Endothelial cell of umbilical vein (primary cell): ENCODE measurements around the gene NLRP11. TPM values are rescaled to one million over a fixed set of nuclear protein-coding genes. Genes with fewer than 3 reads are reported as not detected.

Source experiments
- Bru-seq: library from RNA; stranded (reverse); fragments of 400-500 nt; gene quantifications from one replicate; lab custom pipeline; 2021; lab: Mats Ljungman, UMichigan
- BruChase-seq, 2 experiments: library from RNA; stranded (reverse); fragments of 400-500 nt; gene quantifications; one replicate each; lab custom pipeline; 2021; lab: Mats Ljungman, UMichigan
- BruUV-seq: library from RNA; stranded (reverse); fragments of 400-500 nt; replicated peaks from 2 replicates; lab custom pipeline; 2021; lab: Mats Ljungman, UMichigan
- CTCF ChIA-PET: fragments of 300-600, 350-600 bp; sonication (Branson Sonifier 250); formaldehyde crosslinking; loops from one replicate; lab custom pipeline; 2021; ENCODE audit warnings: antibody characterized with exemption, inconsistent platforms; lab: Charles Lee
- POLR2A ChIA-PET: fragments of 300-600, 350-600 bp; sonication (Branson Sonifier 250); formaldehyde crosslinking; loops from one replicate; lab custom pipeline; 2021; ENCODE audit warnings: antibody characterized with exemption, inconsistent platforms; lab: Charles Lee
- DNase-seq: peaks from one replicate; pipeline ENCODE4 v3.0.0-alpha.2; 2011; ENCODE audit warnings: low read depth, low spot score
- FAIRE-seq: peaks from 2 replicates; lab custom pipeline; 2011; peaks lifted over from hg19 to GRCh38; lab: Jason Lieb, UNC
- H2AFZ ChIP-seq: 2 replicates; pipeline ENCODE4 v1.6.0; 2012; ENCODE audit warnings: low read depth, low read length, control low read depth, inconsistent platforms
- H3K27ac ChIP-seq: 2 replicates; pipeline ENCODE4 v1.5.1; 2011; ENCODE audit warnings: low read depth, mild to moderate bottlenecking, control low read depth, low read length, moderate library complexity; ENCODE audit not compliant: insufficient read depth
- H3K27me3 ChIP-seq, 2 experiments: 2 replicates each; pipeline versions ENCODE4 v1.6.0 to v1.6.1; 2011; ENCODE audit warnings: low read length in 2 of 2, mixed read lengths in 1 of 2; ENCODE audit not compliant: control insufficient read depth in 2 of 2, insufficient read depth in 2 of 2
- H3K36me3 ChIP-seq, 2 experiments: 2 replicates in 1 of 2; 3 replicates in 1 of 2; pipeline ENCODE4 v1.5.1; 2011; ENCODE audit warnings: low read length in 2 of 2, mild to moderate bottlenecking in 1 of 2, moderate library complexity in 1 of 2; ENCODE audit not compliant: control insufficient read depth in 2 of 2, insufficient read depth in 2 of 2; ENCODE audit errors: extremely low read depth in 1 of 2
- H3K4me1 ChIP-seq: 3 replicates; pipeline ENCODE4 v1.5.1; 2011; ENCODE audit warnings: mild to moderate bottlenecking, low read length; ENCODE audit not compliant: control insufficient read depth, insufficient read depth; ENCODE audit errors: extremely low read depth
- H3K4me2 ChIP-seq: 2 replicates; pipeline ENCODE4 v1.6.1; 2011; ENCODE audit warnings: low read length, control low read depth, mixed read lengths; ENCODE audit not compliant: insufficient read depth
- H3K4me3 ChIP-seq, 3 experiments: fragments of 200-600 bp in 1 of 3; sonication (generic), shearing (Covaris generic) in 1 of 3; replicated peaks in 1 of 3; 2 replicates each; pipeline ENCODE4 v1.5.1; 2011 to 2016; ENCODE audit warnings: control low read depth in 3 of 3, low read length in 3 of 3, mild to moderate bottlenecking in 2 of 3, inconsistent platforms in 1 of 3, low read depth in 1 of 3, moderate library complexity in 1 of 3; ENCODE audit not compliant: insufficient read depth in 1 of 3
- H3K79me2 ChIP-seq: 2 replicates; pipeline ENCODE4 v1.6.0; 2012; ENCODE audit warnings: low read length, inconsistent platforms; ENCODE audit not compliant: control insufficient read depth, insufficient read depth
- H3K9ac ChIP-seq: replicated peaks from 2 replicates; pipeline ENCODE3; 2011; ENCODE audit warnings: low read length, control low read depth; ENCODE audit not compliant: insufficient read depth; ENCODE audit errors: extremely low read depth
- H3K9me1 ChIP-seq: replicated peaks from 3 replicates; pipeline ENCODE4 v1.6.0; 2011; ENCODE audit warnings: mild to moderate bottlenecking, low read length; ENCODE audit not compliant: control insufficient read depth, insufficient read depth; ENCODE audit errors: extremely low read depth
- H3K9me3 ChIP-seq: replicated peaks from 2 replicates; pipeline ENCODE4 v1.5.1; 2012; ENCODE audit warnings: low read length, inconsistent platforms; ENCODE audit not compliant: control insufficient read depth, insufficient read depth
- H4K20me1 ChIP-seq: replicated peaks from 2 replicates; pipeline ENCODE3; 2011; ENCODE audit warnings: mild to moderate bottlenecking, low read length; ENCODE audit not compliant: control insufficient read depth, insufficient read depth; ENCODE audit errors: extremely low read depth
- EZH2 ChIP-seq: IDR thresholded peaks from 2 replicates; pipeline ENCODE4 v1.6.1; 2012; ENCODE audit warnings: borderline replicate concordance, low read depth, mild to moderate bottlenecking, moderate library complexity, low read length, inconsistent platforms; ENCODE audit not compliant: severe bottlenecking
- FOS ChIP-seq: IDR thresholded peaks from 2 replicates; pipeline ENCODE4 v1.6.1; 2011; ENCODE audit warnings: mild to moderate bottlenecking, low read length, moderate library complexity, borderline replicate concordance; ENCODE audit not compliant: insufficient read depth
- GATA2 ChIP-seq: IDR thresholded peaks from 2 replicates; pipeline ENCODE4 v1.7.0; 2011; ENCODE audit warnings: low read depth, mild to moderate bottlenecking, moderate library complexity, mixed read lengths, low read length; ENCODE audit not compliant: insufficient read length, insufficient read depth
- JUN ChIP-seq: IDR thresholded peaks from 2 replicates; pipeline ENCODE4 v1.6.1; 2011; ENCODE audit warnings: borderline replicate concordance, low read depth; ENCODE audit not compliant: insufficient read length, insufficient read depth
- MYC ChIP-seq: IDR thresholded peaks from one replicate; pipeline ENCODE4 v1.6.1; 2011; ENCODE audit warnings: mild to moderate bottlenecking, low read depth, low read length
- POLR2A ChIP-seq: IDR thresholded peaks from 2 replicates; pipeline ENCODE4 v1.6.1; 2012; ENCODE audit warnings: low read depth, mild to moderate bottlenecking, control low read depth, low read length
- POLR2AphosphoS5 ChIP-seq: IDR thresholded peaks from 2 replicates; pipeline ENCODE4 v1.6.1; 2012; ENCODE audit warnings: low read depth, mild to moderate bottlenecking, control low read depth, low read length, moderate library complexity; ENCODE audit not compliant: insufficient read depth
- dilution Hi-C: fragments of 300-500 bp; cut with MboI; formaldehyde crosslinking; loops from one replicate; pipeline ENCODE4 v1.15.0; 2019; ENCODE audit warnings: low sequenced_read_pairs; ENCODE audit not compliant: extremely low pct_ligation_motif_present
- intact Hi-C: fragments of 100-400 bp; cut with micrococcal nuclease; formaldehyde crosslinking; loops from one replicate; pipeline ENCODE4 v1.10.0; 2022
- long read RNA-seq: library from polyadenylated mRNA; stranded (forward); transcript quantifications from one replicate; pipeline ENCODE4 v2.0.0, GENCODE V29; 2021
- polyA minus RNA-seq, 3 experiments: library from RNA; depleted of rRNA, polyadenylated mRNA; stranded (reverse); fragments of >200 nt; gene quantifications; 1 replicate in 1 of 3; 2 replicates in 2 of 3; pipeline ENCODE4 v1.2.3, GENCODE V29; 2011
- polyA plus RNA-seq, 4 experiments: library from polyadenylated mRNA; depleted of rRNA in 3 of 4; stranded (reverse) in 3 of 4; unstranded in 1 of 4; fragments of >200 nt; gene quantifications; 2 replicates each; pipeline versions ENCODE4 v1.2.1 to v1.2.3, GENCODE V29; 2011 to 2012; ENCODE audit warnings: missing spikeins in 1 of 4
- total RNA-seq: library from RNA; stranded (reverse); gene quantifications from 2 replicates; pipeline ENCODE4 v1.2.3, GENCODE V29; 2021
- TF ChIP-seq, protein P1 (sequence below): IDR thresholded peaks from 2 replicates; pipeline ENCODE4 v1.6.1; 2011; ENCODE audit not compliant: insufficient read depth, insufficient read length
- TF ChIP-seq, protein P2 (sequence below), 2 donors: IDR thresholded peaks; 1 replicate in 1 of 2; 2 replicates in 1 of 2; pipeline ENCODE4 v1.5.1; 2011; ENCODE audit warnings: low read length in 2 of 2, mild to moderate bottlenecking in 2 of 2, moderate library complexity in 2 of 2, control low read depth in 1 of 2, inconsistent platforms in 1 of 2, low read depth in 1 of 2; ENCODE audit not compliant: insufficient read depth in 1 of 2; ENCODE audit errors: extremely low read depth in 1 of 2

NLRP11 gene
- total RNA-seq (not detected in 2 replicates), polyA plus RNA-seq (not detected in 2 replicates), polyA minus RNA-seq (not detected in 2 replicates), Bru-seq, nascent RNA (not detected), BruChase-seq, experiment 1, labeled RNA remaining after a 6-hour chase (percentile 2 among the genes with signal in this experiment), BruChase-seq, experiment 2, labeled RNA remaining after a 2-hour chase (not detected)
- polyA plus RNA-seq (2011; cell fraction: cytosol; rRNA removed): 0.01 TPM in 1 of 2 replicates, not detected in the other
- not detected in 2 replicates for polyA plus RNA-seq (2011; cell fraction: nucleus; rRNA removed)
- not detected in 2 replicates for polyA plus RNA-seq (2012)
- polyA minus RNA-seq (2011; cell fraction: cytosol; rRNA and poly(A)+ RNA removed): 0.61 TPM
- polyA minus RNA-seq (2011; cell fraction: nucleus; rRNA and poly(A)+ RNA removed): not detected in 2 replicates
- long read RNA-seq: 0 reads

DNA sequence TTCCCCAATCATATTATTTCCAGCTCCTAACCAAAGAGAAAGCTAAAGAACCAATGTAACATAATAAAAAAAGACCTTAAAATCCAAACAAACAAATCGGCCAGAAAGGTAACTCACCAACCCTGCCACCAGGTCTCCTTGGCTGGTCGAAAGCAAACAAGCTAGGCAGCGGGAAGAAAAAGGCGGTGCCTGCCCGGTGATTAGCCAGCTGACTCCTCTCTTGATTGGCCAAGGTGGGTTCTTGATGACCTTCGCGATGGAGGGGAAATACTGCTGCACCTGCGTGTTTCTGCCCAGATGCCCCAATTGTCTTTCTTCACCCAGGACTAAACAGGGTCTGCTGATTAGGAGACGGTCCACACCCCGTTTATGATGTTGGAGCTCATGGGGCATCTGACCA lies at the start of gene NLRP11:
TSS of gene NLRP11 (minus strand) at position 154 of the 400 bp plus-strand sequence. CDS start 13,825 bp downstream, outside the sequence.
- POLR2A ChIA-PET: no interaction called here
- no peak for DNase-seq

More for the DNA sequence above, at the start of gene NLRP11:
- intact Hi-C loops (no loop called here), dilution Hi-C loops (no loop called here)
- Histone ChIP-seq H3K4me1 (no peaks in the 10 kb centered on the region), H3K27me3 (no peaks in the 10 kb centered on the region), H3K9me3 (no peaks in the 10 kb centered on the region), H3K9ac (no peak within 1 kb of the TSS), H3K36me3 (no peaks in the 10 kb centered on the region), H4K20me1 (no peaks in the 10 kb centered on the region), H2AFZ (no peak within 1 kb of the TSS), H3K79me2 (no peaks in the 10 kb centered on the region), H3K4me2 (no peak within 1 kb of the TSS), H3K27ac (no peak within 1 kb of the TSS), H3K4me3 (no peak within 1 kb of the TSS), H3K9me1 (no peaks in the 10 kb centered on the region)
- TF ChIP-seq EZH2: no peak
- TF ChIP-seq FOS: no peak
- no peak for TF ChIP-seq MYC
- TF ChIP-seq POLR2A: no peak
- TF ChIP-seq POLR2AphosphoS5: no peak
- TF ChIP-seq GATA2: no peak
- TF ChIP-seq, protein P1, sequence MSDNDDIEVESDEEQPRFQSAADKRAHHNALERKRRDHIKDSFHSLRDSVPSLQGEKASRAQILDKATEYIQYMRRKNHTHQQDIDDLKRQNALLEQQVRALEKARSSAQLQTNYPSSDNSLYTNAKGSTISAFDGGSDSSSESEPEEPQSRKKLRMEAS: no peak
- TF ChIP-seq, protein P2, sequence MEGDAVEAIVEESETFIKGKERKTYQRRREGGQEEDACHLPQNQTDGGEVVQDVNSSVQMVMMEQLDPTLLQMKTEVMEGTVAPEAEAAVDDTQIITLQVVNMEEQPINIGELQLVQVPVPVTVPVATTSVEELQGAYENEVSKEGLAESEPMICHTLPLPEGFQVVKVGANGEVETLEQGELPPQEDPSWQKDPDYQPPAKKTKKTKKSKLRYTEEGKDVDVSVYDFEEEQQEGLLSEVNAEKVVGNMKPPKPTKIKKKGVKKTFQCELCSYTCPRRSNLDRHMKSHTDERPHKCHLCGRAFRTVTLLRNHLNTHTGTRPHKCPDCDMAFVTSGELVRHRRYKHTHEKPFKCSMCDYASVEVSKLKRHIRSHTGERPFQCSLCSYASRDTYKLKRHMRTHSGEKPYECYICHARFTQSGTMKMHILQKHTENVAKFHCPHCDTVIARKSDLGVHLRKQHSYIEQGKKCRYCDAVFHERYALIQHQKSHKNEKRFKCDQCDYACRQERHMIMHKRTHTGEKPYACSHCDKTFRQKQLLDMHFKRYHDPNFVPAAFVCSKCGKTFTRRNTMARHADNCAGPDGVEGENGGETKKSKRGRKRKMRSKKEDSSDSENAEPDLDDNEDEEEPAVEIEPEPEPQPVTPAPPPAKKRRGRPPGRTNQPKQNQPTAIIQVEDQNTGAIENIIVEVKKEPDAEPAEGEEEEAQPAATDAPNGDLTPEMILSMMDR (IDR thresholded peaks at IDR 0.05; ENCODE audit: extremely low read depth in 1 of 2, insufficient read depth in 1 of 2, low read depth in 1 of 2, low read length in 2 of 2): no peak
- no peak for TF ChIP-seq JUN
- CTCF ChIA-PET: no interaction called here
- no peak for FAIRE-seq
- no TSS peak for BruUV-seq
